G401.6 (cell line): Measurements from ENCODE around the gene ARHGAP26.
"Not testable (repeated sequence)": the region's sequence is repeated elsewhere in the genome, so short reads cannot be mapped to it uniquely, and the experiment has no call there.

Source experiments
- FAIRE-seq: peaks from 2 replicates; lab custom pipeline; 2012; peaks lifted over from hg19 to GRCh38; lab: Jason Lieb, UNC

The ARHGAP26 gene

DNA sequence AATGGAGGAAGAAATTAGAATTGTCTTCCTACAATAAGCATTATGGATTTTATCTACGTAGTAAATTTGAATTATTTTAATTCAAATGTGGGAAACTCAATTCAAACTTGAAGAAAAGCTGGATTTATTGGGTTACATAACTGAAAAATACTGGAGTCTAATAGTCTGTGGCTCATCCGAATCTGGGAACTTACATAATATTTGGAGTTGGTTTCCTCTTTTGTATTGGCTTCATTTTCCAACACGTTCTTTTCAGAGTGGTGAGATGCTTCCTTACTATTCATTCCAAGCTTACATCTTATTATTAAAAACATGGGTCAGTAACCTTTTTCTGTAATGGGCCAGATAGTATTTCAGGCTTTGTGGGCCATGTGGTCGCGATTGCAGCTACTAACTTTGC is 164.8 kb downstream of the ARHGAP26 start:
- FAIRE-seq = no peak

DNA sequence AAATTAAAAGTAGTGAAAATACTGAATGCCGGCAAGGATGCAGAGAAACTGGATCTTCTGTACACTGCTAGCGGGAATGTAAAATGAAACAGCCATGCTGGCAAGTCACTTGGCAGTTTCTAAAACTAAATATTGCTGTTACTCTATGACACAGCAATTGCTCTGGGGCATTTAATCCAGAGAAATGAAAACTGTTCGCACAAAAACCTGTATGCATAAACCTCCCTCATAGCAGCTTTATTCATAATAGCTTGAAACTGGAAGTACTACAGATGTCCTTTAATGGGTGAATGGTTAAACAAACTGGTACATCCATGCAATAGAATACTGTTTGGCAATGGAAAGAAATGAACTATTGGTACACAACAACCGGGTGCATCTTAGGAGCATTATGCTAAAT is 167.2 kb downstream of the ARHGAP26 start:
- FAIRE-seq = no peak

DNA sequence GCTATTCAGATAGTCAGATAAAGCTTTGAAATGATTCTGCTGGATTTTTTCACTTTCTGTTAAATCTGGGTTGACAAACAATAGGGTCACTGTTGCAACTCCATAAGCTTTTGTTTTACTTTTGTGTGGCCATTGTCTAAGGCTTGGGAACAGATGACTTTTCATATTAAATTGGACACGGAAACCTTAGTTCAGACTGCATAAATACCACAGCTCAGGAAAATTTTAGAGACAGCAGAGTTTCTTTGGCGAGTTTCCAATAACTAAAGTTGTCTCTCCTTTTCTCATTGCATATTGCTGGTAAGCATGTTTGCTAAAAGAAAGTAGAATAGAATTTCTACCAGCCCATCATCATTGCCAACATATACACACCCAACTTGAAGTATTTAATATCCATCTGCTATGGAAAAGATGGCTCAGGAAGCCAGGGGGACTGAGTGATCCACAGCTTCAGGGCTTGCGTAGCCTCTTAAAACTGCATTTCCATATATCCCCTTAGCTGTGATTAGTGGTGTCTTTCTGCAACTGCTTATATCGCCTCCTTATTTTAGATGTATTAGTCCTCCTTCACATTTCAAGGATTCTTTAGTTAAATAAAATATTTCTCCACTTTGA is 168.2 kb downstream of the ARHGAP26 start:
- no peak for FAIRE-seq

DNA sequence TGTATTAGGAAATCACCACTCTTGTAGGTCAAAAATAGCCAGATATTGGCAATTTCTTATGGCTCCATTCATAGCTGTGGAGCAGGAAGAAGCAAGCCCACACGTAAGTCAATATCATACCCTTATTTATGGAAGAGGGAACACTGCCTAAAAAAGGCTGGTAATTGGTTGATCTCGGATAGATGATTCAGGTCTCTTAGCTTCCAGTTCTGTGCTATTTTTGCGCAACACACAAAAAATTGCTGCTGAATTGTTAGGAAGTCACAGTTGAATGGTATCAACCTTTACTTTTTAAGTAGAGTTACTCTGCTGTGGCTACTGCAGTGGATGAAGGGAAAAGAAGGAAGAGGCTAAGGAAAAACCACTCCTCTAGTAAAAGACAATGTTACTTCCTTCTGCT is 168.8 kb downstream of the ARHGAP26 start:
- FAIRE-seq = no peak

DNA sequence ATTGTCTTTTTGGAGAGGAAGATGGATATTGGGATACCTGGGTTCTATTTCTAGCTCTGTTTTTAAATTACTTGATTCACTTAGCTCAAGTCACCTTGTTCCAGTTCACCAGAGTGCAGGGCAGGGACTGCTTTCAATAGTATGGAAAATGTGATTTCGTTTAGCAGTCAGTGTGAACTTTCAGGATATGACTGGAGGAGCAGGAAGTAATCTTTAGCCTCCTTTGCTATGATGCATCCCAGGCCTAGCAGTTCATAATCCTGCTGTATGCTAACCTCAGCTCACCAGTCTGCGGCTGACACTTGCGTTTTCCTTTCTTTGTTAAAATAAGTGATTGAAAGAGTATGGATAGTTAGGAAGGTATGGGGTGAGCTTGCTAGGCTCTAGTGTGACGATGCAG is 169.7 kb downstream of the ARHGAP26 start:
- no peak for FAIRE-seq

DNA sequence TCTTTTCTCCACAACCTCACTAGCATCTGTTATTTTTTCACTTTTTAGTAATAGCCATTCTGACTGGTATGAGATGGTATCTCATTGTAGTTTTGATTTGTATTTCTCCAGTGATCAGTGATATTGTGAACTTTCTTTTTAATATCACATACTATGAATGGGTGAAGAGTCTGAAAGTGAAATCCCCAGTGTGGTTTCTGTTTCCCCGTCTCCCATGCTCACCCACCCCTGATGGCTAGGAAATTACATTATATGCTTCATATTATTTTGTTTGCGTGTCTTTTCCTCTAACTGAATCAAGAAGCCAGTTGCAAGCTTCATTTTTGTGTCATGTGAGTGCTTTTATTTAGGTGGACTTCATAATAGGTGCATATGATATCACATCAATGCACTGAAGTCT is 171.1 kb downstream of the ARHGAP26 start:
- FAIRE-seq = no peak

DNA sequence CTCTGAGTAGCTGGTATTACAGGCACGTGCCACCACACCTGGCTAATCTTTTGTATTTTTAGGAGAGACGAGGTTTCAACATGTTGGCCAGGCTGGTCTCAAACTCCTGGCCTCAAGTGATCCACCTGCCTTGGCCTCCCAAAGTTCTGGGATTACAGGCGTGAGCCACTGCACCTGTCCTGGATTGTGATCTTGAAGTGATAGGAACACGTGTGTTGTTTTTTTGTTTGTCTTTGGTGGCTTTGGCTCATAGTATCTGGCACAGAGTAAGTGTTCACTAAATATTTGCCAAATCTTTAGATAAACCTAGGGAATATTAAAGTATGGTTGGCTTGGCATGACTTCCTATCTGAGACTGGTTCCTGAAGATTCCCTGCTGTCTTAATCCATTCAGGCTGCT is 172.7 kb downstream of the ARHGAP26 start:
- no peak for FAIRE-seq

DNA sequence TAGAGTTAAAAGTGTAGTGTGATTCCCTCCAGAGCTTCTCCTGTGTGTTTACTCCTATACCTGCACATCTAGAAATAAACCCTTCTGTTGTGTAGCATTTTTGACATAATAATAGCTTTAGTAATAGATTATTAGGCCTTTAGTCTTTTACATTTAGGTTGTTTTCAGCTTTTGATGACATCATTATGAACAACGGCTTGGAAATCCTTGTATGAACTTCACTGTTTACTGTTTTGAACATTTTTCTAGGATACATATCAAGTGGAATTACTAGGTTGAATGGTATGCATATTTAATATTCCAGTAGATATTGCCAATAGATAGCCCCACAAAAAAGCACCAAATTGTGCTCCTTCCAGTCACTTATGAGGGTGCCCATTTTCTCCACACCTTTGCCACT is 174.0 kb downstream of the ARHGAP26 start:
- no peak for FAIRE-seq

DNA sequence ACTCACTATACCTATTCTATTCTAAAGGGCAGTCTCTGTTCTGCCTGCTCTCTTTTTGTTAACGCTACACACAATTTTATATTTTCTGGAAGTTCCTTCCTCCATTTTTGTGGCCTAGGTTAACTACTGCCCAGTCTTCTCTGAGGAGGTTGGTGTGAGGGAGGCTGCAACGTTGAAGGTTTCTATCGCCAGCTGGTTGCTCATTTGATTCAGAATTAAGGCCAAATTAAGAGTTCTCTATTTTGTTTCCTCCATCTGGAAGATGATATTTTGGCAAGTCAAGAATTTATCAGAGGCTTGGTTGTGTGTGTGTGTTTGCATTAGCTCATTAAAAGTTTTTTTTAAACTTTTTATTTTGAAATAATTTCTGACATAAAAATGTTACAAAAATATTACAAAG is 175.1 kb downstream of the ARHGAP26 start:
- no peak for FAIRE-seq

DNA sequence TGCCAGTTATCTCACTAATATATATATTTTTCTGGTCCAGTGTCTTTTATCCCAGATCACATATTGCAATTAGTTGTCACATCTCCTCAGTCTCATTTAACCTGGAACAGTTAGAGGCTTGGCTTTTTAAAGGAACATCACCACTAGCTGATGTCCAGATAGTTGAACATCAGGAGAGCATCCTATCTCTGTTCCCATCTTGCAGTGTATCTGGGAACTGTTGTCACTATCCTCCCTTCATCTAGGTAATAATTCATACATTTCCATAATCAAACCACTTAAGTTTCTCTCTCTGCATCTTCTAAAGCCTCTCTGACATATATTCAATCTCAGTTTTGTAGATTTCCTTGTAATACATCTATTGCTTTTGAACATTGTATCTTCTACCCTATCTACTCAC is 175.7 kb downstream of the ARHGAP26 start:
- no peak for FAIRE-seq

DNA sequence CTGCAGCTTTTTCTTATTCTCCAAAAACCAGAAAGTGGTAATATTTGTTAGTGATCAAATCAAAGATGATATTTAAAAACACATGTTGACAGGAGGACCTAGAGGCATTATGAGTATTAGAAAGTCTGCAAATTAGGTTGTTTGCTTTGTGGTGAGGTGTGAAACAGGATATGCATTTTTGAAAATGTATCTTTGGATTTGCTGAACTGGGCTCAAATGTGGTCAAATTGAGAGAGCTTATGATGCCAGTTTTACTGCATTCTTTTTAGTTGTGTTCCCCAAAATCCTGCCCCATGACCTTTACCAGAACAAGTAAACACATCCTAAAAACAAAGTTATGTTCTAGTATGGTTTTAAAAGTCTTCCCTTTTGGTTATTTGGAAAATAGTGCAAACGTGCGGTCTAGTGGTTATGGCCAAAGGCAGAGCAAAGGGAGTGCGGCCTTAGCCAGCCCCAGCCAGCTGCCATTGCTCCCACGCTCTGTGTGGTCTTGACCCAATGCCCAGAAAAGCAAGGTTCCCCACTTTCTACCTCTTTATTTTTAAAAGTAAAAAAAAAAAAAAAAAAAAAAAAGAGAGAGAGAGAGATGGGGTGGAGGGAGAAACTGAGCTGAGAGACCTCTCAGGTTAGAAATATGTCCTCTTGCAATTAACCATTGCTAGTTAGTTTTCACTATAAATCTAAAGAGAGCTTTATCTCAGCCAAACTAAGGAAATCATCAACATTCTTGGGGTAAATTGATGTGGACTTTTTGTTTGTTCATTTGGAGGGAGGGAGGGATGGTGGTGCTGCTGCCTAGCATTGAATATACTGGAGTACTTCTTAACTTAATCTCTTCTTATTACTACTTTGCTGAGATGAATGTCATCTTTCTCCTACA is 176.6 kb downstream of the ARHGAP26 start:
- FAIRE-seq = no peak

DNA sequence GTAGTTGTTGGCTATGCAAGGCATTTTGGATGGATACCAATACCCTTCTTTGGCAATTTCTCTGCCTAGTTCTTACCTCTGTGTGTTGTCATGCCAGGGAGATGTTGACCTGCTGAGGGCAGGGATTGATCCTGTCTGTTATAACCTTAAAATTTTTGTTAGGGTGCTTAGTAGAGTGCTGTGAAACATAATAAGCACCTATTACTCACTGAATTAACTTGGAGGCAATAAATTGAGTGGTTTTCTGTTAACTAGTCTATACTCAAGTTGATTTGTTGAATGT is 177.2 kb downstream of the ARHGAP26 start:
- no peak for FAIRE-seq

DNA sequence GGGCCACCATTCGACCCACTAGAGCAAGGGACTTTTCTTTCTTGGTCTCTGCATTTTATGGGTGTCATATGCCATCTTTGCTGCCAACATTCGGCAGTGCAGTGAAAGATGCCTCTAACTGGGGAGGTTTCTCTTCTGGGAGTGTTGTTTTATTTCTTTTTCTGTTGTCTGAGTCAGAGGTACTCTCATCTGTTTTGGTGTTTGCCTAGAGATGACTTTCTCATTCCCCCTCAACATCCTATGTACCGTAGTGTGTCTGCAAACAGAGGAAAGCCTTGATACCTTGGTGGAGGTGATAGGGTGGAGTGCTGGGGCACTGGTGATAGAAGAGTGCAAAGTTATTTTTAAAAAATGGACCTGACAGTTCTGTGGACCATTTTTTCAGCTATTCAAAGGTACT is 182.1 kb downstream of the ARHGAP26 start:
- no peak for FAIRE-seq

DNA sequence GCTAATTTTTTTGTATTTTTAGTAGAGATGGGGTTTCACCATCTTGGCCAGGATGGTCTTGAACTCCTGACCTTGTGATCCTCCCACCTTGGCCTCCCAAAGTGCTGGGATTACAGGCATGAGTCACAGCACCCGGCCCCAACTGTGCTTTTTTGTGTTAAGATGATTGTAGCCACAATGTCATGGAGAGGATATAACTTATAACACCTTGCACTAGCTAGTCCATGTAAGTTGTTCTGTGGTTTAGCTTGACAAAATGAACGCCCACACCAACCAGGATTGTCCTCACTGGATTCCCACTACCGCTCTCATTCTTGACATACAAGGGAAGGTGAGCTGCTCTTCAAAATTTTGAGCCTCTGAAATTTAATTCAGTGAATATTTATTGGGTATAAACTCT is 182.7 kb downstream of the ARHGAP26 start:
- FAIRE-seq = not testable (repeated sequence)

DNA sequence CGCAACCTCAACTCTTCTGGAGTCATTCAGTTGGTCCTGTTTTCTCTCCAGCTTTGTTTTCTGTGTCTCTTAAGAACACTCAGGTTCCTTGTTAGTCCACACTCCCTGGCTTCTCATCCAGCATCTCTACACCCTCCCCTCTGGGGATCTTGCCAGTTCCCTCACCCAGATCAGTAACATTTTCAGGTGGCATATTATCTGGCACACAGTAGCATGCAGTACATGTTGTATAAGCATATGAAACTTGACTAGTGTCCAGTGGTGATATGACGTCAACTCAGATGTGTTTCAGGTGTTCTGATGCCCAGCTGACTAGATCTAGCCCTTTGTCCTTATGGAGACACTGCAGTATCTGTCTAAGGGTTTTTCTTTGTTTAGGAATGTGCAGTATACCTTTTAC is 184.3 kb downstream of the ARHGAP26 start:
- no peak for FAIRE-seq

DNA sequence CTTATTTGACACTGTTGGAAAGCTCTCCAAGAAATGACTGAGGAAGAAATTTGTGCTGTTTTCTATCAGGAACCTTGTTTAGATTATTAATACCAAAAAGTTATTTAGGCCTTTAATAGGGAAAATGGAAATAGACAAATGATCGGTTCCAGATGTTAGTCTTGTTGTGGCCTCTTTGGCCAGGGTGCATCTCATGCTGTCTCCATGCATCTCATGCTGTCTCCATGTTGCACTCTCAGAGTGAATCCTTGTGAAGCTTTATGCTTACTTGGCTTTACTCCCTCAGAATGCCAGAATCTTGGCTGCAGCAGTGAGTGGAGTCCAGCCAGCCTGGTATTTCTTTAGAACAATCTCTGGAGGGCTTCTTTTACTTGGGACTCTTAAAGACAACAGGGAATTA is 185.5 kb downstream of the ARHGAP26 start:
- no peak for FAIRE-seq

DNA sequence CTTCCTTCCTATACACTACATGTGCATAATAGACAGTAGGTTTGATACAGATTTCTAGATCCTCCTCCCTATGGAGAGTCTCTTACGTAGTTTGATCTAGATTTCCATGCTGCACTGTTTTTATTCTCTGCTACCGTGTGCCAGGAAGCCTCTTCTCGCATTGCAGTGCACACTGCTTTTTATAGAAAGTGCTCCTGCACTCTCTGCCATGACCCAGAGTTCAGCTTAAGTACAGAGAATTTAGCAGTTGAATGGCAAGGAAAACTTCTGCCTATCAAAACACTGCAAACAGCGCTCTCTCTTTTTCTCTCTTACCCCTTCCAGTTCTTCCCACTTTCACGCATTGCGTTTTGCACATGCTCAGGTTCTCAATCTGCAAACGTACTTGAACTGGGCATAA is 187.4 kb downstream of the ARHGAP26 start:
- no peak for FAIRE-seq

DNA sequence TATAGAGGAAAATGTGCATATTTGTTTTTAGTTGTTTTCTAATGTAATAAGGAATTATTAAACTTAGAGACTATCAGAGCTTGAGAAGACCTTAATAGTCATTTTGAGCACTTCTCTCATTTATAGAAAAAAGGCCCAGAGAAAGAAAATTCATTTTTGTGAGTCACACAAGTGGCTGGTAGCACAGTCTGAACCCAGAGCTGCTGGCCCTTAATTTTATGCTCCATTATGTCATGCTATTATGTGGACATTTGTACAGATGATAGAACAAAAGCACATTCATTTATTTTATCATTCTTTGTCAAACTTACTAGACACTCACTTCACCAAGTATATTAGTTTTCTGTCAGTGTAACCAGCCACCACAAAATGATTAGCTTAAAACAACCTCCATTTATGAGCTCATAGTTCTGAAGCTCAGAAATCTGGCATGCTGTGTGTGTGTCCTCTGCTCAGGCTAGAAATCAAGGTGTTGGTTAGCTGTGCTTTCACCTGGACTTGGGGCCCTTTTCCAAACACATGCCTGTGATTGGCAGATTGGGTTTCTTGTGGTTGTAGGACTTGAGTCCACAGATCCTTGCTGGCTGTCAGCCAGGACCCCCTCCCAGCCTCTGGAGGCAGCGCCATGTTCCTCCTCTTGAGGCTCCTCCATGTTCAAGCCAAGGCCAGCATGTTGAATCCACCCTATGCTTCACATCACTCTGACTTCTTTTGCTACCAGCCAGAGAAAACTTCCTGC is 188.9 kb downstream of the ARHGAP26 start:
- FAIRE-seq = no peak

DNA sequence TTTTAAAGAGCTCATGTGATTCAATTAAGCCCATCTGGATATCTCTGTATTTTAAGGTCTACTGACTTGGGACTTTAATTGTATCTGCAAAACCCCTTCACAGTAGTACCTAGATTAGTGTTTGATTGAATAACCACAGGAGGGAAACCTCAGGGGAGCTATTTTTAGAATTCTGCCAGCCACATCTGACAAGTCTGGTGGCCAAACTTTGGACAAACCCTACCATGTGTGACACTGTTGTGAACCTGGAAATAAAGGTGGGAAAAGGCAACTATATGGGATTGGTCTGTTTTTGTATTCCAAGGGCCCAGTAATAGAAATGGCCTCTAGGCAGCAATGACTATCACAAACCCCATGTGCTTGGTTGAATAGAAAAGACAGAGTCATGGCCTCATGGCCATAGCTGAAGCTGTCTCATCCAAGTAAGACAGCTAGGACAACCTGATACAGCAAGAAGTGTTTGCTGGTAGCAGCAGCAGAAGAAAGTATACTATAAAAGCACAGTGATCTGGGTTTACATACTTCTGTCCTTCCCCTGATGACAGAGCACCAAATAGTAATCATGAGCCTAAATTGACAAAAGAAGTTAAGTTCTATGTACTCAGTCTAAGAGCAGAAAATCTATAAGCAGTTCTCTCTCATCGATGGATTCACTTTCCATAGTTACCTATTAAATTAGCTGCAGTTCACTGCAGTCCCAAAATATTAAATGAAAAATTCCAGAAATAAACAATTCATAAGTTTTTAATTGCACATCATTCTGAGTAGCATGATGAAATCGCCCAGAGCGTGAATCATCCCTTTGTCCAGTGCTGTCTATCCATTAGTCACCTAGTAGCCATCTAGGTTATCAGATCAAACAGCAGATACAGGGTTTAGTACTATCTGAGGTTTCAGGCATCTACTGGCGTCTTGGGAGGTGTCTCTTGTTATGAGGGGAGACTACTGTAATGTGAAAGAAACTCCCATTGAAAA is 189.8 kb downstream of the ARHGAP26 start:
- FAIRE-seq = no peak

DNA sequence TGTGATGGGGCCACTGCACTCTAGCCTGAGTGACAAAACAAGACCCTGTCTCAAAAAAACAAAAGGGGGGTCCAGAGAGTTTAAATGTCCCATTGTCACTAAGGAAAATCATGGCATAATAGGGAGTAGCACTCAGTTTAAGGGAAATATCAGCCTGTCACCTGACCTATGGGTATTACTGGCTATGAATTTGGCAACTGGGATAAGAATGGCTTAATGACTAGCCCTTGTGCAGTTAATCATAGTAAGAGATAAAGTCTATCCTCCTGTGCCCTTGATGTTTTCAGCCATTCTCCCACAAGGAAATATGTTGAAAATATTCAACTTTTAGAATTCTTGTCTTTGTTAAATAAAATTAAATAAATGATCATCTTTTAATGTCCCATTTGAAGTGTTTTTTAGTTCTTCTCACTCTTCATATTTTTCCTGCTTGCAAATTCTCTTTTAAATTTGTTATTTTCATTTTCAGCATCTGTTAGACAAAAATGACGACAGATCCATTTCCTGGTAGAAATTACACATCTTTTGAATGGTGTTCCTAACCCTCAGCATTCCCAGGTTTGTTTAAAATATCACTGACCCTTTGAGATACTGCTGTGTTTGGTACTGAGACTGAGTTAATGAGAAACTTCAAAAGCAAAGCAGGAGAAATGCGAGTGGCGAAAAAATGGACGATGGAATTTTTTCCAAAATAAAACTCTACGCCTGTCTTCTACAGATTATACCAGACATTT is 191.4 kb downstream of the ARHGAP26 start:
- no peak for FAIRE-seq

DNA sequence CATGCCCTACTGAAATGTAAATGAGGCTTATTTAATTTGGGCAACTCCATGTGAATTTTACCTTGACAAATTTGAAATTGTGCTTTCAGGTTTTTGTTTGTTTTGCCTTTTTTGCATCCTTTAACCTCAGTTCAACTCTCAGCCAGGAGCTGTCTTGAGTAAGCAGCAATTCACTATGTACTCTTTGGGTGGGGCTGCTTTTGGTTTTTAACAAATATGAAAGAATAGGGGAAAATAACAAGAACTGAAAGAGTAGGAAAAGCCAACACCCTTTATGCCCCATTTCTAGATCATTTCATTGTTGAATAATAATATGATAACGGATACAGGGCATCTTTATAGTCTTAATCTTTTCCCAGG is 192.0 kb downstream of the ARHGAP26 start:
- FAIRE-seq = no peak
